Spleen (tissue), 11 donors: ENCODE measurements around the gene SCAMP5. TPM values are rescaled to one million over a fixed set of nuclear protein-coding genes. Genes with fewer than 3 reads are reported as not detected.
A peak's percentile ranks its signal among the peaks of the same experiment; 100 is the strongest.

Experiments used
- DNase-seq: peaks from one replicate; pipeline ENCODE4 v3.0.0-alpha.2; 2020
- H3K27ac ChIP-seq, 8 donors: fragments of 200-600 bp; sonication (generic) in 7 of 8; 1 replicate in 4 of 8; 2 replicates in 4 of 8; pipeline versions ENCODE4 v1.5.0 to v1.8.0; 2016 to 2021; ENCODE audit warnings: inconsistent platforms in 4 of 8, mild to moderate bottlenecking in 4 of 8, moderate library complexity in 1 of 8
- H3K27me3 ChIP-seq, 7 donors: fragments of 200-600 bp; sonication (generic) in 6 of 7; replicated peaks in 1 of 7; 1 replicate in 4 of 7; 2 replicates in 3 of 7; pipeline versions ENCODE4 v1.5.0 to v1.8.0; 2016 to 2021; ENCODE audit warnings: inconsistent platforms in 3 of 7, mild to moderate bottlenecking in 1 of 7
- H3K36me3 ChIP-seq, 6 donors: fragments of 200-600 bp; sonication (generic) in 5 of 6; 1 replicate in 4 of 6; 2 replicates in 2 of 6; pipeline versions ENCODE4 v1.5.0 to v1.8.0; 2016 to 2021; ENCODE audit warnings: inconsistent platforms in 2 of 6
- H3K4me1 ChIP-seq, 6 donors: fragments of 200-600 bp; sonication (generic) in 5 of 6; 1 replicate in 3 of 6; 2 replicates in 3 of 6; pipeline versions ENCODE4 v1.5.0 to v1.8.0; 2016 to 2021; ENCODE audit warnings: inconsistent platforms in 3 of 6
- H3K4me3 ChIP-seq, 8 donors: fragments of 200-600 bp; sonication (generic) in 7 of 8; 1 replicate in 4 of 8; 2 replicates in 4 of 8; pipeline versions ENCODE4 v1.5.0 to v1.8.0; 2016 to 2021; ENCODE audit warnings: inconsistent platforms in 4 of 8, mild to moderate bottlenecking in 4 of 8, moderate library complexity in 2 of 8
- H3K9me3 ChIP-seq, 8 donors: fragments of 200-600 bp; sonication (generic) in 7 of 8; 1 replicate in 4 of 8; 2 replicates in 4 of 8; pipeline versions ENCODE4 v1.5.0 to v1.8.0; 2016 to 2021; ENCODE audit warnings: inconsistent platforms in 4 of 8
- CTCF ChIP-seq, 11 experiments: fragments of 200-600 bp in 7 of 11; fragments of 450-650 bp in 4 of 11; sonication (generic) in 4 of 11; IDR thresholded peaks in 8 of 11; conservative IDR thresholded peaks in 3 of 11; 1 replicate in 7 of 11; 2 replicates in 4 of 11; pipeline versions ENCODE4 v1.4.0 to v1.8.0; 2016 to 2021; ENCODE audit warnings: antibody characterized with exemption in 11 of 11, inconsistent platforms in 4 of 11, mild to moderate bottlenecking in 1 of 11
- POLR2A ChIP-seq, 3 donors: fragments of 450-650 bp; IDR thresholded peaks; one replicate each; pipeline ENCODE4 v1.5.1; 2017; ENCODE audit warnings: antibody characterized with exemption in 3 of 3, mild to moderate bottlenecking in 1 of 3
- POLR2AphosphoS5 ChIP-seq, 3 donors: sonication (generic); formaldehyde crosslinking; IDR thresholded peaks; one replicate each; pipeline ENCODE4 v1.5.1; 2017; ENCODE audit warnings: antibody characterized with exemption in 3 of 3
- WGBS, 5 donors: extraction: QIAGEN DNeasy Blood & Tissue Kit in 3 of 5; methylation state at CpG; one replicate each; pipeline versions ENCODE4 v1.1.5 to v1.1.7; 2013 to 2018; 5-methylcytosine and 5-hydroxymethylcytosine counted together
- intact Hi-C: fragments of 100-400 bp; cut with DNase I; formaldehyde crosslinking; loops from one replicate; pipeline ENCODE4 v1.15.0; 2023; ENCODE audit warnings: low total_unique reads
- polyA plus RNA-seq, 3 donors: library from polyadenylated mRNA; stranded (reverse); fragments of 200-250 nt; gene quantifications; one replicate each; pipeline ENCODE4 v1.2.1, GENCODE V29; 2013
- total RNA-seq, 7 donors: library from RNA; depleted of rRNA in 3 of 7; stranded (reverse); fragments of >200 nt in 3 of 7; fragmentation: NEBNext Ultra II Directional in 4 of 7; extraction: Animal tissue kit (Norgen Biotek cat#: 25700) in 4 of 7; gene quantifications; one replicate each; pipeline versions ENCODE4 v1.1.0 to v1.2.1, GENCODE V29; 2016 to 2021
- donor health status: healthy with polysubstance abuse.
- donor health status: DM: no; HTN: no; CAD: no; lungs with moderate emphysema.
- donor health status: DM: no; HTN: no; CAD: no.
- donor health status: Bipolar disorder and iron deficiency.
- donor health status: healthy.
- donor health status: DM: no; HTN: no; CAD: no.
- donor health status: DM: yes; HTN: yes; CAD: no.

The SCAMP5 gene
- total and polyA plus RNA-seq, 10 donors, result 1.8 to 20.0 (median 8.0) TPM

DNA sequence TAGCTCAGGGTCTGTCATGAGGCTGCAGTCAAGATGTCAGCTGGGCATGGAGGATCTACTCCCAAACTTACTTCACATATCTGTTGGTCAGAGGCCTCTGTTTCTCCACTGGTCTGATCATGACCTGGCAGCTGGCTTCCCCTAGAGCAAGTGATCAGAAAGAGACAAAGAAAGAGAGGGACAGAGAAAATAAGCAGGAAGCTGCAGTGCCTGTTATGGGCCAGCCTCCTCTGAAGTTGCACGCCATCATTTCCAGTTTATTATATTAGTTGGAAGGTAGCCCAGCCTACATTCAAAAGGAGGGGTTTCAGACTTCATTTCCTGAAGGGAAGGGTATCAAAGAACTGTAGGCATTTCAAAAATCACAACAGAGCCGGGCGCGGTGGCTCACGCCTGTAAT, 33.7 kb upstream of the SCAMP5 start:
- no peak for TF ChIP-seq POLR2A (IDR thresholded peaks at IDR 0.05)
- no peak for TF ChIP-seq POLR2AphosphoS5 (IDR thresholded peaks at IDR 0.05)
- TF ChIP-seq CTCF (IDR thresholded peaks at IDR 0.05 in 8 of 11, conservative IDR thresholded peaks at IDR 0.05 in 3 of 11), result no peak

GRCh38 chr15:74962219-74962618, 33.1 kb upstream of the SCAMP5 start:
- no peak for DNase-seq
- H3K27ac ChIP-seq, result no peak overlapping the region
- peaks cover 15 to 43% (median 28%) of the 10 kb centered on the region in 6 donors for H3K4me1 ChIP-seq
- H3K36me3 ChIP-seq, result no peaks in the 10 kb centered on the region
- no peak for TF ChIP-seq POLR2A (IDR thresholded peaks at IDR 0.05)
- no peak for TF ChIP-seq CTCF (IDR thresholded peaks at IDR 0.05 in 8 of 11, conservative IDR thresholded peaks at IDR 0.05 in 3 of 11)
- no peak for TF ChIP-seq POLR2AphosphoS5 (IDR thresholded peaks at IDR 0.05)
- H3K27me3 ChIP-seq, result peaks cover 7 to 37% (median 25%) of the 10 kb centered on the region in 7 donors
- intact Hi-C loops, result no loop called here
- H3K9me3 ChIP-seq, result no peaks in the 10 kb centered on the region
- WGBS, 5 donors, result 85 to 91% (median 89%) methylated on average over 8 of the region's 8 CpGs
- no peak overlapping the region for H3K4me3 ChIP-seq

More for the DNA sequence above, 33.7 kb upstream of the SCAMP5 start:
- Histone ChIP-seq H3K27me3 (peaks cover 7 to 43% (median 28%) of the 10 kb centered on the region in 7 donors), H3K36me3 (no peaks in the 10 kb centered on the region), H3K9me3 (no peaks in the 10 kb centered on the region), H3K4me3 (no peak overlapping the region), H3K4me1 (peaks cover 20 to 49% (median 33%) of the 10 kb centered on the region in 6 donors), H3K27ac (peak overlapping the region in 4 of 8 donors; percentile 4 to 39 (median 32))
- DNase-seq, result no peak
- intact Hi-C loops, result no loop called here
- WGBS, 5 donors, result 56 to 76% (median 71%) methylated on average over 5 of the region's 5 CpGs

DNA sequence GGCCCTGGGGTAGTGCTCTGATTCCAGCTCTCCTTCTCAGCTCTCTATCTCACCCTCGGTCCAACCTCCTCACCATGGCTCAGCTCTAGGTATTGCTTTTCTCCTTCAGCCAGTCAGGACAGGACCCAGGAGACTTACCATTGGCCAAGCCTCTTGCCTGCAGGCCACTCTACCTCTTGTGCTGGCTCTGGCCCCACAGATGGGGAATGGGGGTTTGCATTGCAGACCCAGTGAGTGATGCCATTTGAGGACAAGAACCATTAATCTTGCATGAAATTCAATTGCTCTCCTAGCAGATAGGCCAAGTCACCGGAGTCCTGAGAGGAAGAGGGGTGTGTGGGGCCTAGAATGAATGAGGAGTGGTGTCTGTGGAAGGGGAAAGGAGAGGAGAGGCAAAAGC, 32.7 kb upstream of the SCAMP5 start:
- 50 to 94% (median 63%) methylated on average over 2 of the region's 2 CpGs for WGBS, 5 donors
- Histone ChIP-seq H3K4me3 (no peak overlapping the region), H3K27me3 (peaks cover 7 to 33% (median 21%) of the 10 kb centered on the region in 7 donors), H3K27ac (no peak overlapping the region), H3K9me3 (no peaks in the 10 kb centered on the region), H3K4me1 (peaks cover 11 to 38% (median 24%) of the 10 kb centered on the region in 6 donors), H3K36me3 (no peaks in the 10 kb centered on the region)
- TF ChIP-seq POLR2A (IDR thresholded peaks at IDR 0.05), result no peak
- no peak for TF ChIP-seq POLR2AphosphoS5 (IDR thresholded peaks at IDR 0.05)
- TF ChIP-seq CTCF (IDR thresholded peaks at IDR 0.05 in 8 of 11, conservative IDR thresholded peaks at IDR 0.05 in 3 of 11), result no peak
- no peak for DNase-seq
- intact Hi-C loops, result no loop called here

GRCh38 chr15:74963213-74963612, 32.1 kb upstream of the SCAMP5 start:
- H3K27ac ChIP-seq, result no peak overlapping the region
- no peak for DNase-seq
- intact Hi-C loops, result no loop called here
- peaks cover 5 to 33% (median 18%) of the 10 kb centered on the region in 6 donors for H3K4me1 ChIP-seq
- H3K27me3 ChIP-seq, result peaks cover 7 to 27% (median 15%) of the 10 kb centered on the region in 7 donors
- no peak overlapping the region for H3K4me3 ChIP-seq
- H3K36me3 ChIP-seq, result no peaks in the 10 kb centered on the region
- H3K9me3 ChIP-seq, result no peaks in the 10 kb centered on the region
- TF ChIP-seq POLR2AphosphoS5 (IDR thresholded peaks at IDR 0.05) (no peak), POLR2A (IDR thresholded peaks at IDR 0.05) (no peak), CTCF (IDR thresholded peaks at IDR 0.05 in 8 of 11, conservative IDR thresholded peaks at IDR 0.05 in 3 of 11) (no peak)
- WGBS, 5 donors, result 78 to 93% (median 87%) methylated on average over 4 of the region's 4 CpGs
